Cardiac fibroblast (primary cell): ENCODE measurements around the gene ME3.
A peak's percentile ranks its signal among the peaks of the same experiment; 100 is the strongest.

Source experiments
- DNase-seq, 2 donors: peaks; one replicate each; pipeline versions ENCODE4 v3.0.0 to v3.0.0-alpha.2; 2010; ENCODE audit warnings: low read depth in 2 of 2
- H3K4me3 ChIP-seq, 2 donors: replicated peaks in 1 of 2; 1 replicate in 1 of 2; 2 replicates in 1 of 2; pipeline ENCODE4 v1.5.1; 2011; ENCODE audit warnings: low read depth in 2 of 2, low read length in 2 of 2, mild to moderate bottlenecking in 2 of 2, moderate library complexity in 1 of 2
- TF ChIP-seq, protein P1 (sequence below): IDR thresholded peaks from one replicate; pipeline ENCODE4 v1.5.1; 2011; ENCODE audit warnings: low read depth, mild to moderate bottlenecking, low read length, inconsistent platforms

Gene ME3

DNA sequence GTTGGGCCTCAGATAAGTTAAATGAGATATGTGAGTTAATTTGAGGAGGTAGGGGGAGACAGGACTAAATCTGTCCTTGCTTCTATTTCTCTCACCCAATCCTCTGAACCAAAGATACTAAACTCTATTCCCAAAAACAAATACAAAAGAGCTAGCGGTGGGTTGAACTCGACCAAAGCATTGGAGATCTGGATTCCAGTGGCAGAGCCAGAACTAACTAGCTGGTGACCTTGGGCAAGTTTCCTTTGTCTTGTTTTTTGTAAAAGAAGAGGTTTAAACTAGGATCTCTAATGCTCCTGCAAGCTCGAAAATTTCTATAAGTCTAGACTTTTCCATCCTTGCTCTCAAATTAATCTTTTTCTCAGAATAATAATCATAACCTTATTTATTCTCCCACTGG is 1.5 kb downstream of the ME3 start:
- no peak for DNase-seq
- TF ChIP-seq, protein P1, sequence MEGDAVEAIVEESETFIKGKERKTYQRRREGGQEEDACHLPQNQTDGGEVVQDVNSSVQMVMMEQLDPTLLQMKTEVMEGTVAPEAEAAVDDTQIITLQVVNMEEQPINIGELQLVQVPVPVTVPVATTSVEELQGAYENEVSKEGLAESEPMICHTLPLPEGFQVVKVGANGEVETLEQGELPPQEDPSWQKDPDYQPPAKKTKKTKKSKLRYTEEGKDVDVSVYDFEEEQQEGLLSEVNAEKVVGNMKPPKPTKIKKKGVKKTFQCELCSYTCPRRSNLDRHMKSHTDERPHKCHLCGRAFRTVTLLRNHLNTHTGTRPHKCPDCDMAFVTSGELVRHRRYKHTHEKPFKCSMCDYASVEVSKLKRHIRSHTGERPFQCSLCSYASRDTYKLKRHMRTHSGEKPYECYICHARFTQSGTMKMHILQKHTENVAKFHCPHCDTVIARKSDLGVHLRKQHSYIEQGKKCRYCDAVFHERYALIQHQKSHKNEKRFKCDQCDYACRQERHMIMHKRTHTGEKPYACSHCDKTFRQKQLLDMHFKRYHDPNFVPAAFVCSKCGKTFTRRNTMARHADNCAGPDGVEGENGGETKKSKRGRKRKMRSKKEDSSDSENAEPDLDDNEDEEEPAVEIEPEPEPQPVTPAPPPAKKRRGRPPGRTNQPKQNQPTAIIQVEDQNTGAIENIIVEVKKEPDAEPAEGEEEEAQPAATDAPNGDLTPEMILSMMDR, result no peak
- peak overlapping the region in 1 of 2 donors; percentile 70 for H3K4me3 ChIP-seq

DNA sequence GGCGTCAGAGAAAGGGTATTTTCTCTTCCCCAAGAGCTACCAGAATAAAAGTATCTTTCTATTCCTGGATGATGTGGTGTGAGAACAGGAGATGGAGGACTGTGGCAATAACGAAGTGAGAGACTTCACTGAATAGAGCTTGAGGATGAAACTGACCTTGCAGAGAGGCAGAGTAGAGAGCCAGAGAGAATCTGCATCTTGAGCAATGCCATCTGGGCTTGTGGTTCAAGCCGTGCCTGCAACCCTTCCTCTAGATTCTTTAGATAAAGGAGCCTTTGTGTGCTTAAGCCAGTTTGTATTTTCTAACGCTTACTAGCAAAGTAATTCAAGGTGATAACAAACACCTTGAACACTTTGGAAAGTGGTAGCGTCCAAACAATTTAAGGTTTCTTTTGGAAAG is 2.2 kb downstream of the ME3 start:
- H3K4me3 ChIP-seq, result no peak overlapping the region
- peak; percentile 57 to 72 for DNase-seq
- TF ChIP-seq, protein P1, result no peak

DNA sequence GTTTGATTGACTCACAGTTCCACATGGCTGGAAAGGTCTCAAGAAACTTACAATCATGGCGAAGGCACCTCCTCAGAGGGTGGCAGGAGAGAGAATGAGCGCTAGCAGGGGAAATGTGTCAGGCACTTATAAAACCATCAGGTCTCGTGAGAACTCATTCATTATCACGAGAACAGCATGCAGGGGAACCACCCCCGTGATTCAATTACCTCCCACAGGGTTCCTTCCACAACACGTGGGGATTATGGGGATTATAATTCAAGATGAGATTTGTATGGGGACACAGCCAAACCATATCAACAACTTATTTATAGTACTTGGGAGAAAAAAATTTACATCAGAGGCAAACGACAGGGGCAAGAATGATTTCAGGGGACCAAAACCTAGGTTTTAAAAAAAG is 3.0 kb downstream of the ME3 start:
- TF ChIP-seq, protein P1, result no peak
- H3K4me3 ChIP-seq, result no peak overlapping the region

DNA sequence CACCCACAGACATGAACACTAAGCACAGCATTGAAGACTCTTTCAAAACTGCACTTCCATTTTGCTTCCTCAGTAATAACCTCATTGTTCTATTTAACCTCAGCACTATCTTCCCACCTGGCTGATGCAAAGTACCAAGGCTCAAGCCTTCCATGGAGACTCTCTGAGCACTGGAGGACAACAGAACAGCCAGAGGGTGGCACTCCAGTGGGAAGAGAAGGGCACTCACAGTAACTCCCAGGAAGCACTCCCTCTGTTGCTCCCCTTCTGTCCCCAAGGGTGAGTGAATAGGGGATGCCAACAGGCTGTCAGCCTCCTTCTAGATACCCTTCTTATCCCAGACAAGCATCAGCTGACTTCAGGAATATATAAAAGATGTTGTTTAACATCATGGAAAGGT is 3.5 kb downstream of the ME3 start:
- TF ChIP-seq, protein P1, result no peak
- no peak for DNase-seq
- no peak overlapping the region for H3K4me3 ChIP-seq

More for the DNA sequence above, 3.0 kb downstream of the ME3 start:
- DNase-seq, result peak; percentile 15 to 18

DNA sequence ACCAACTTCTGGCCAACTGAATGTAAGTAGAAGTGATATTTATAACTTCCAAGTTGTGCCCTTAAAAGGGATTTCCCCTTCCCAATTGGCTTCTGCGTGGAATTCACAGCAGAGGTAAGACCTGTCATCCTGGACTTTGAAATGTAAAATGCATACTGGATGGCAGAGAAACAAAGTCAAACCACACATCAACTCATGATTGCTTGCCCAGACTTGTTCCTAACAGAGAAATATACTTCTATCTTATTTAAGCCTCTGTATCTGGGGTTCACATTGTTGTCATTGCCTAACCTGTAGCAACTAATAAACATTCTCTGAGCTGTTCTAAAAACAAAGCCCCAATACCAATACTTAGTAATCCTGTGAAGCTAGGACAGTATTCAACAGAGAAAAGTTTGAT is 6.2 kb downstream of the ME3 start:
- DNase-seq, result no peak

DNA sequence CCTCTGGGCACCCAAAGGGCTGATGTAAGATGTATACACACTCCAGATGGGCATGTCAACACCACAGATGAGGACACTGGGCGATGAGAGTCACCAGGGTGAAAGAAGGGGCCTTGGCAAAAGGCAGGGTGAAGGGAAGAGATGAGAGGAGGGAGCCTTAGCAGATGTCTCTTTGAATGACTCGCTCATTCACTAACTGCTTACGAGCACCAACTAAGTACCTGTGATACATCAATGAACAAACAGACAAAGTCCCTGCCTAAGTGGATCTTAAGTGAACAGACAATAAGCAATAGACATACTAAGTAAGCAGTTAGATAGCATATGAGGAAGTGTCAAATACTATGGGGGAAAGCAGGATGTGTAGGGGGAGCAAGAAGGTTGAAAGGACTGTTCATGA is 7.5 kb downstream of the ME3 start:
- no peak for DNase-seq
- H3K4me3 ChIP-seq, result no peak overlapping the region
- TF ChIP-seq, protein P1, result no peak

More for the DNA sequence above, 6.2 kb downstream of the ME3 start:
- TF ChIP-seq, protein P1, result no peak
- no peak overlapping the region for H3K4me3 ChIP-seq

DNA sequence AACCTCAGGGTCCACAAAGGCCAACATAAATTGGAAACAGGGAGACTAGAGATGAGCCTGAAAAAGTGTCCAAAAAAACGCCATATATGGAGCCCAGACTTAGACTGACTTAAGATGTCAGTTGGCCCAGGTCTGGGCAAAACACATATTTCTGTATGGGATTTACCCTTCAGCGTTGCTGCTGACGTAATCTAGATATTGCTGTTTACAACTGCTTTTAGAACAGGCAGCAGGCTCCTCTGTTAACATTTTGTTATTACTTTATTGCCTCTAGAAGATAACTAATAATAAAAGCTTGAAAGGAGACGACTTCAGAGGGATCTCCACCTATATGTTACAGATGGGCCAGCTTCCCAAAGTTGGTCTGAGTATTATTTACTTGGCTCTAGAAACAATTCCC is 8.7 kb downstream of the ME3 start:
- TF ChIP-seq, protein P1, result no peak
- no peak for DNase-seq
- H3K4me3 ChIP-seq, result no peak overlapping the region
